SK-N-SH (cell line): Measurements from ENCODE around the gene CASP12.
"Not testable (repeated sequence)": the region's sequence is repeated elsewhere in the genome, so short reads cannot be mapped to it uniquely, and the experiment has no call there.

Experiments
- EP300 ChIP-seq, 2 experiments: IDR thresholded peaks; 2 replicates each; pipeline versions ENCODE4 v1.4.0 to v1.6.1; 2012; ENCODE audit warnings: borderline replicate concordance in 1 of 2, low read depth in 1 of 2, low read length in 1 of 2
- EZH2phosphoT487 ChIP-seq: fragments of 200-600 bp; sonication (generic); IDR thresholded peaks from 2 replicates; pipeline ENCODE4 v1.6.1; 2017; ENCODE audit warnings: low read depth, mixed run types, mild to moderate bottlenecking, antibody characterized with exemption, moderate library complexity, borderline replicate concordance
- IRF3 ChIP-seq: fragments of 150-350 bp; IDR thresholded peaks from 2 replicates; pipeline ENCODE4 v1.6.1; 2016; ENCODE audit warnings: mild to moderate bottlenecking, low read depth, low read length
- MXI1 ChIP-seq: IDR thresholded peaks from 2 replicates; pipeline ENCODE4 v1.6.1; 2012; ENCODE audit warnings: mild to moderate bottlenecking, low read depth, low read length, improper control_type of control experiment
- RAD21 ChIP-seq: IDR thresholded peaks from 2 replicates; pipeline ENCODE4 v1.6.1; 2012; ENCODE audit warnings: mild to moderate bottlenecking, low read length
- REST ChIP-seq: IDR thresholded peaks from 2 replicates; pipeline ENCODE4 v1.6.1; 2012; ENCODE audit warnings: mild to moderate bottlenecking, low read depth, low read length, moderate library complexity
- RXRA ChIP-seq: IDR thresholded peaks from 2 replicates; pipeline ENCODE4 v1.4.0; 2012; ENCODE audit warnings: low read depth, mild to moderate bottlenecking, borderline replicate concordance
- SMC3 ChIP-seq: IDR thresholded peaks from 2 replicates; pipeline ENCODE4 v1.6.1; 2012; ENCODE audit warnings: low read depth, low read length, improper control_type of control experiment
- TAF1 ChIP-seq: IDR thresholded peaks from 2 replicates; pipeline ENCODE4 v1.6.1; 2012; ENCODE audit warnings: low read depth, mild to moderate bottlenecking, low read length, moderate library complexity, borderline replicate concordance
- YY1 ChIP-seq: IDR thresholded peaks from 2 replicates; pipeline ENCODE4 v1.4.0; 2012; ENCODE audit warnings: low read depth, mild to moderate bottlenecking
- ZBTB33 ChIP-seq: IDR thresholded peaks from 2 replicates; pipeline ENCODE4 v1.4.0; 2012; ENCODE audit warnings: low read depth, borderline replicate concordance
- TF ChIP-seq, protein P1 (sequence below): fragments of 200-600 bp; sonication (generic); IDR thresholded peaks from 2 replicates; pipeline ENCODE4 v1.6.1; 2017; ENCODE audit warnings: antibody characterized with exemption, mild to moderate bottlenecking, moderate library complexity

- TF ChIP-seq EP300 (IDR thresholded peaks at IDR 0.05; ENCODE audit: borderline replicate concordance in 1 of 2, low read depth in 1 of 2, low read length in 1 of 2); ZBTB33; MXI1; REST; EZH2phosphoT487; RAD21; RXRA; IRF3; TAF1; YY1; SMC3: not testable (repeated sequence)
- TF ChIP-seq, protein P1, sequence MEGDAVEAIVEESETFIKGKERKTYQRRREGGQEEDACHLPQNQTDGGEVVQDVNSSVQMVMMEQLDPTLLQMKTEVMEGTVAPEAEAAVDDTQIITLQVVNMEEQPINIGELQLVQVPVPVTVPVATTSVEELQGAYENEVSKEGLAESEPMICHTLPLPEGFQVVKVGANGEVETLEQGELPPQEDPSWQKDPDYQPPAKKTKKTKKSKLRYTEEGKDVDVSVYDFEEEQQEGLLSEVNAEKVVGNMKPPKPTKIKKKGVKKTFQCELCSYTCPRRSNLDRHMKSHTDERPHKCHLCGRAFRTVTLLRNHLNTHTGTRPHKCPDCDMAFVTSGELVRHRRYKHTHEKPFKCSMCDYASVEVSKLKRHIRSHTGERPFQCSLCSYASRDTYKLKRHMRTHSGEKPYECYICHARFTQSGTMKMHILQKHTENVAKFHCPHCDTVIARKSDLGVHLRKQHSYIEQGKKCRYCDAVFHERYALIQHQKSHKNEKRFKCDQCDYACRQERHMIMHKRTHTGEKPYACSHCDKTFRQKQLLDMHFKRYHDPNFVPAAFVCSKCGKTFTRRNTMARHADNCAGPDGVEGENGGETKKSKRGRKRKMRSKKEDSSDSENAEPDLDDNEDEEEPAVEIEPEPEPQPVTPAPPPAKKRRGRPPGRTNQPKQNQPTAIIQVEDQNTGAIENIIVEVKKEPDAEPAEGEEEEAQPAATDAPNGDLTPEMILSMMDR, result not testable (repeated sequence)
Observed at GRCh38 chr11:104934073-104934472, 35.8 kb upstream of the CASP12 start.
